ENCODE results near the gene MYRIP. TPM values are rescaled to one million over a fixed set of nuclear protein-coding genes. Genes with fewer than 3 reads are reported as not detected.

MYRIP gene
- polyA plus RNA-seq, 1 experiment, result not detected

DNA sequence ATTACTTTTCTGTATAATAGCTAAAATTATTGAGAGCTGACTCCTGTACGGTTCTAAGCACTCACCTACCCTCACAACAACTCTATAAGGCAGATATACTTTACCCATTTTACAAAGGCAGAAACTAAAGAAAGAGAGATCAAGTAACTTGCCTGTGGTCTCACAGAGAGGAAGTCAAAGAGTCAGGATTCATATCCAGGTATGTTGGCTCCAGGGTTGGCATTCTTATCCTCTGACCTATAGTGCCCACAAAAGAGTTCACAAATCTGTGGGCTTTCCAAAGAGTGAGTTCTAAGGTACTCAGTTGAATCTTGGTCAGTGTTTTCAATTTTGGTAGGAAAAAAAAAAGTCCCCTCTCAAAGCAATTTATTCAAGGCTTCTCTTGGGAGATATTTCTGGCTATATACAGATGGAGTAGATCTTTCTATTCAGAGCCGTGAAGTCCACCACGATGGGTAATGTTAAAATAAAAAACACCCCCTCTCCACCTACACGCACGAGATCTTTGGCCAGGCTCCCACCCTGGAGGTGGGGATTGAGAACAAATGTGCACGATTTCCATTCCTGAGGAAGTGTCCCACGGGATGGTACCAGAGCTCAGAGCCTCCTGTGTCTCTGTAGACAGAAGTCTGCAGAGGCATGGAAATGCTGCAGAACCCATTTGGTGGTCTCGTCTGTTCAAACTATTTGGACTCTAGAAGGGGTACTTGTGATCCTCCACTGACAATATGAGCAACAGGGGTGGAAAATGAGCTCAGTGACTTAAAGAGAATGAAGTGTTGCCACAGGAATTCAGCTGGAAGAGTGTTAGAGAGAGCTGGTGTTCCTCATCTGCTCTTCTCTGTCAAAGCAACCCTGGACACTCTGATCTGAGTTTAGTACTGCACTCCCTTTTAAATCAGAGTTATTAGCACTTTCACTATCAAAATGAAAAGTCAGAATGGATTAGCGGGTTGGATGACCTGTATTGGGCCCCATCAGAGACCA is 288.0 kb downstream of the MYRIP start:
- POLR2A ChIA-PET, result no interaction called here
- Histone ChIP-seq H3K27me3 (ENCODE audit: control insufficient read depth, insufficient read depth, low read length) (no peaks in the 10 kb centered on the region), H3K4me3 (ENCODE audit: low read depth, low read length) (no peak overlapping the region), H3K9me3 (ENCODE audit: control insufficient read depth, insufficient read depth, low read length) (peaks cover 10% of the 10 kb centered on the region), H3K27ac (ENCODE audit: low read depth, low read length) (no peak overlapping the region)
- CTCF ChIA-PET, result no interaction called here
- TF ChIP-seq, protein P1, sequence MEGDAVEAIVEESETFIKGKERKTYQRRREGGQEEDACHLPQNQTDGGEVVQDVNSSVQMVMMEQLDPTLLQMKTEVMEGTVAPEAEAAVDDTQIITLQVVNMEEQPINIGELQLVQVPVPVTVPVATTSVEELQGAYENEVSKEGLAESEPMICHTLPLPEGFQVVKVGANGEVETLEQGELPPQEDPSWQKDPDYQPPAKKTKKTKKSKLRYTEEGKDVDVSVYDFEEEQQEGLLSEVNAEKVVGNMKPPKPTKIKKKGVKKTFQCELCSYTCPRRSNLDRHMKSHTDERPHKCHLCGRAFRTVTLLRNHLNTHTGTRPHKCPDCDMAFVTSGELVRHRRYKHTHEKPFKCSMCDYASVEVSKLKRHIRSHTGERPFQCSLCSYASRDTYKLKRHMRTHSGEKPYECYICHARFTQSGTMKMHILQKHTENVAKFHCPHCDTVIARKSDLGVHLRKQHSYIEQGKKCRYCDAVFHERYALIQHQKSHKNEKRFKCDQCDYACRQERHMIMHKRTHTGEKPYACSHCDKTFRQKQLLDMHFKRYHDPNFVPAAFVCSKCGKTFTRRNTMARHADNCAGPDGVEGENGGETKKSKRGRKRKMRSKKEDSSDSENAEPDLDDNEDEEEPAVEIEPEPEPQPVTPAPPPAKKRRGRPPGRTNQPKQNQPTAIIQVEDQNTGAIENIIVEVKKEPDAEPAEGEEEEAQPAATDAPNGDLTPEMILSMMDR (IDR thresholded peaks at IDR 0.05; ENCODE audit: low read depth, low read length), result no peak
- no peak for DNase-seq (ENCODE audit: low read depth, low spot score)

DNA sequence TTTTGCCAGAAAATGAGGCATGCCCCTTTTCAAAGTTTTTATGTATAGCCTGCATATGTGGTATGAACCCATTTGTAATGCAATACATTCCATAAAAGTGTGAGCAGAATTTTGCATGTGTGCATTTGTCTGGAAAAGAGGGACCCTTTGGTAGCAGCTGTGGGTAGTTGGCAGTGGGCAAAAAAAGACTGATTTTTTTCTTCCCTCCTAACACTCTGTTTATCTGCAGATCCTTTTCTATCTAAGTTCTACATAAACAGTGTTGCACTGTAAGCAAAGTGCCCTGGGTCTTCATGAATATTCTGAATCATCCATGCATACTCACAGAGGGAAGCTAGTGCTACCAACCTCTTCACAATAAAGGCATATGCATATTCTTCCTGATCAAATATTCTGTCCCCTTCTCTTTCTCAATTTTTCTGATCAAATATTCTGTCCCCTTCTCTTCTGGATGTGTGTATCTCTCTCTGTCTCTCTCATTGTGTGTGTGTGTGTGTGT is 288.9 kb downstream of the MYRIP start:
- ChIA-PET CTCF (no interaction called here), POLR2A (no interaction called here)
- peaks cover 10% of the 10 kb centered on the region for H3K9me3 ChIP-seq (ENCODE audit: control insufficient read depth, insufficient read depth, low read length)
- no peak for DNase-seq (ENCODE audit: low read depth, low spot score)
- TF ChIP-seq, protein P1 (IDR thresholded peaks at IDR 0.05; ENCODE audit: low read depth, low read length), result no peak
- H3K27ac ChIP-seq (ENCODE audit: low read depth, low read length), result no peak overlapping the region
- no peak overlapping the region for H3K4me3 ChIP-seq (ENCODE audit: low read depth, low read length)
- no peaks in the 10 kb centered on the region for H3K27me3 ChIP-seq (ENCODE audit: control insufficient read depth, insufficient read depth, low read length)

GRCh38 chr3:40099871-40100270 is 290.5 kb downstream of the MYRIP start:
- H3K4me3 ChIP-seq (ENCODE audit: low read depth, low read length), result no peak overlapping the region
- no peaks in the 10 kb centered on the region for H3K27me3 ChIP-seq (ENCODE audit: control insufficient read depth, insufficient read depth, low read length)
- ChIA-PET POLR2A (no interaction called here), CTCF (no interaction called here)
- H3K27ac ChIP-seq (ENCODE audit: low read depth, low read length), result no peak overlapping the region
- TF ChIP-seq, protein P1 (IDR thresholded peaks at IDR 0.05; ENCODE audit: low read depth, low read length), result no peak
- DNase-seq (ENCODE audit: low read depth, low spot score), result no peak
- peaks cover 10% of the 10 kb centered on the region for H3K9me3 ChIP-seq (ENCODE audit: control insufficient read depth, insufficient read depth, low read length)

GRCh38 chr3:40102182-40102581 is 292.8 kb downstream of the MYRIP start:
- no peak for DNase-seq (ENCODE audit: low read depth, low spot score)
- CTCF ChIA-PET, result no interaction called here
- H3K27ac ChIP-seq (ENCODE audit: low read depth, low read length), result no peak overlapping the region
- no peaks in the 10 kb centered on the region for H3K27me3 ChIP-seq (ENCODE audit: control insufficient read depth, insufficient read depth, low read length)
- no peak overlapping the region for H3K4me3 ChIP-seq (ENCODE audit: low read depth, low read length)
- POLR2A ChIA-PET, result no interaction called here
- TF ChIP-seq, protein P1 (IDR thresholded peaks at IDR 0.05; ENCODE audit: low read depth, low read length), result no peak
- H3K9me3 ChIP-seq (ENCODE audit: control insufficient read depth, insufficient read depth, low read length), result no peaks in the 10 kb centered on the region; the same call in 1 of the 2 replicates

DNA sequence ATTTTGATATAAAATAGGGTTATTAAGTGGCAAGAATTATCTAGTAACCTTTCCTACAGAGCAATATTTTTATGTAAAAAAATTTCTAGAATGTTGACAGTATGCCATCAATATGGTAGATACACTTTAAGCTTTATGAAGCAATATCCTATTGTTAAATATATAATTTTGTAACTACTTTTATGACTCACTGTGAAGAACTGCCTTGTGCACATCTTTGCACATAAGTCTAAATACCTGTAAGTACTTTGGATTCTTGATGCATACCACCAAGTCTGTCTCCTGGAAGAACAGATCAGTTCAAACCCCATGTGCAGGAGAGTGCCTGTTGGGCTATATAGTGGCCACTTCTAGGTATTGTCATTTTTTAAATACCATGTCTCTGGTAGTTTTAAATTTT is 294.4 kb downstream of the MYRIP start:
- ChIA-PET CTCF (no interaction called here), POLR2A (no interaction called here)
- Histone ChIP-seq H3K4me3 (ENCODE audit: low read depth, low read length) (no peak overlapping the region), H3K27me3 (ENCODE audit: control insufficient read depth, insufficient read depth, low read length) (no peaks in the 10 kb centered on the region), H3K27ac (ENCODE audit: low read depth, low read length) (no peak overlapping the region), H3K9me3 (ENCODE audit: control insufficient read depth, insufficient read depth, low read length) (peaks cover 5% of the 10 kb centered on the region; the same call in 1 of the 2 replicates)
- TF ChIP-seq, protein P1 (IDR thresholded peaks at IDR 0.05; ENCODE audit: low read depth, low read length), result no peak
- no peak for DNase-seq (ENCODE audit: low read depth, low spot score)
